Stimulated activated CD4-positive, alpha-beta T cell treated with anti-CD3 and anti-CD28 coated beads, TNF-alpha, amount 100 ng/mL, for 1 hour (primary cell): ENCODE measurements around the gene ABHD18.
"Not testable (repeated sequence)": the region's sequence is repeated elsewhere in the genome, so short reads cannot be mapped to it uniquely, and the experiment has no call there.

Source experiments
- DNase-seq, 3 donors: peaks; one replicate each; pipeline ENCODE4 v3.0.0-alpha.2; 2020; ENCODE audit warnings: low read depth in 3 of 3, low spot score in 1 of 3

ABHD18 gene

DNA sequence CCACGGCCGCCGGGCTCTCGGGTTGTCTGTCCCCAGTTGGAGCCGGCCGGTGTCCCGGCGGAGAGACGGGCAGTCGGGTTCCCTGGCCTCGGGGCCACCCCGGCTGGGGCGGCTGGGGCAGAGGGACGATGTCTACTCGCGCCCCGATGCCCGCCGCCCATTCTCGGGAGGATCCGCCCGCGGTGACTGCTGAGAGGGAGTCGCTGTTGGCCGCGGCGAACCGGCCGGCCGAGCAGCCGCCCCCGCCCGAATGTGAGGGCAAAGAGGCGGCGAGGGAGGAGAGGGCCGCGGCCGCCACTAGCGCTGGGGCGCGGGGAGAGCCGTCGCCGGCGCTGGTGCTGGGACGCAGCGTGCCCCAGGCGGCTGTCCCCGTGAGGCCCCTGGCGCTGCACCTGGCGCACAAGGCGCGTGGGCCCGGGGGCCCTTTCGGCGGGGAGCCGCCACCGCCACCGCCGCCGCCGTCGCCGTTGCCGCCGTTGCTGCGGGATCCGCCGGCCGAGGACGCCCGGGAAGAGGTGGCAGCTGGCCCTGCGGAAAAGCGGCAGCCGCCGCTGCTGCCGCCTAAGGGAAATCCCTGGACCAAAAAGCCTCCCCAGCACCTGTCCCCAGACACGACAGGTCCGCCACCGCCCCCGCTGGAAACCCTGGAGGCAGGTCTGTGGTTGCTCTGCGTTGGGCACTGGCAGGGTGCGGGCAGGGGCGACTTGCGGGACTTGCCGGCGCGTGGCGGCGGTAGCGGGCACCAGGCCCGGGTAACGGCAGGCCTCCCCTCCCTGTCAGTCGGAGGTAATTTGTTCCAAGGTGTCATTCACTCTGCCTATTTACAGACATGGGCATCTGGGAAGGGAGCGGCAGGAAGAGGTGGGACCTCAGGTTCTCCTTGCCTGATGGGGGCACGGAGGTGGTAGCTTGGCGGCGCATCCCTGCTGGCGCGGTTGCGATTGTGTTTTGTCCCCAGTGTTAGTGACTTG is 96.6 kb downstream of the ABHD18 start:
- peak; percentile 27 to 42 (median 29) for DNase-seq

DNA sequence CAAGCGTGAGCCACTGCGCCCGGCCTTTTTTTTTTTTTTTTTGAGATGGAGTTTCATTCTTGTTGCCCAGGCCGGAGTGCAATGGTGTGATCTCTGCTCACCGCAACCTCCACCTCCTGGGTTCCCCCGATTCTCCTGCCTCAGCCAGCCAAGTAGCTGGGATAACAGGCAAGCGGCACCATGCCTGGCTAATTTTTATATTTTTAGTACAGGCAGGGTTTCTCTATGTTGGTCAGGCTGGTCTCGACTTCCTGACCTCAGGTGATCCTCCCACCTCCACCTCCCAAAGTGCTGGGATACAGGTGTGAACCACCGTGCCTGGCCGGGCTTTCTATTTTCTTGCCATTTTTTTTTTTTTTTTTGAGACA is 101.2 kb downstream of the ABHD18 start:
- DNase-seq, result not testable (repeated sequence)

DNA sequence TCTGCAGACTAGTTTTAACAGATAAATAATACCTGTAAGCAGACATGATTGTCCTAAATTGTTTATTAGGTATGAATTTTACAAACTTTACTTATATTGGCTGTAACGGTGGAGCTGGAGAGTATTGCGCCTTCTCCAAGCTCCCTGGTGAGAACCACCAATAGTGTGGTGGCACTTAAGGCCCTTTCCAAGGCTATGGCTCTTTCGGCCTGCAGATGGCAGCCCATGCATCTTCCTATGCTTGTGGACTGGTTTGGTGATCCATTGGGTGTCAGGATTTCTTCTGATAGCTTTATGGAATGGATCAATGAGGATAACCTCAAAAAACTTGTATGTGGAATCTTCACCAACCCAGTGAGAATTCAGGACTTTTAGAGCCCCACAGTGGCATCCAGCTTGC is 103.7 kb downstream of the ABHD18 start:
- no peak for DNase-seq

DNA sequence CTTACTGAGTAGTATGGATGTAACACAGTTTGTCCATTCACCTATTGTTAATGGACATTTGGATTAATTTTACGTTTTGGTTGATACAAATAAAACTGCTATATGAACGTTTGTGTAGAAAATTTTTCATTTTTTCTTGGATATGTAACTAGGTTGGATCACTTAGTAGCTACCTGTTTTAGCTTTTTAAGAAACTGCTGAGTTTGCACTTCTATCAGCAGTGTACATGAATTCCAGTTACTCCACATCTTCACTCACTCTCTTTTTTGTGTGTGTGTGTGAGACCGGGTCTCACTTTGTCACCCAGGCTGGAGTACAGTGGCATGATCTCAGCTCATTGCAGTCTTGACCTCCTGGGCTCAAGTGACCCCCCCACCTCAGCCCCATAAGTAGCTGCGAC is 111.3 kb downstream of the ABHD18 start:
- no peak for DNase-seq
